HG03354 (cell line): ENCODE data around the gene PROZ.

ENCODE experiments used
- ATAC-seq: cut with Tn5 transposase; IDR thresholded peaks from one replicate; pipeline ENCODE4 v1.9.1; 2021; ENCODE audit warnings: mild to moderate bottlenecking; ENCODE audit not compliant: unreplicated experiment, poor library complexity, severe bottlenecking

Gene PROZ

GRCh38 chr13:113220141-113220598, 61.7 kb downstream of the PROZ start:
- ATAC-seq, result no peak

- no peak for ATAC-seq
These were observed 62.4 kb downstream of the PROZ start for GRCh38 chr13:113220877-113221276.
